Measurements from ENCODE around the gene SLC35F4. TPM values are rescaled to one million over a fixed set of nuclear protein-coding genes. Genes with fewer than 3 reads are reported as not detected.
A peak's percentile ranks its signal among the peaks of the same experiment; 100 is the strongest.

Gene SLC35F4
- total and polyA plus RNA-seq, 4 donors = 2.4 to 15.6 (median 12.6) TPM

GRCh38 chr14:57686304-57686703 is 179.6 kb downstream of the SLC35F4 start:
- DNase-seq (ENCODE audit: low read depth in 4 of 6, low spot score in 6 of 6) = peak; percentile 19 to 90 (median 38)
- 26% methylated on average over 3 of the region's 4 CpGs for WGBS (ENCODE audit: insufficient coverage)

DNA sequence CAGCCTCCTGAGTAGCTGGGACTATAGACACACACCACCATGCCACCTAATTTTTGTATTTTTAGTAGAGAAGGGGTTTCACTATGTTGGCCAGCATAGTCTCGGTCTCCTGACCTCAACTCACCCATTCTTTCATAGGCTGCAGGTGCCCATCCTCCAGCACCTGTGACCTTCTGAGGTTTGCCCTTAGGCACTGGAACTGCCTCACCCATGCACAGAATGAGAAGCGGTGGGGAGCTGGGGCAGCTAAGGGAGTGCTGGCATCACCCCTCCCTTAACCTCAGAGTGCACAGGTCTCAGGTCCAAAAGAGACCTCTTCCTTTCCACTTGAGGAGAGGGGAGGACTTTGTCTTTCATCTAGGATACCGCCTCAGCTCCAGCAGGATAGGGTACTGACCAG is 194.9 kb downstream of the SLC35F4 start:
- Histone ChIP-seq H3K27ac (ENCODE audit: low read depth, low read length) (no peak overlapping the region), H3K4me3 (ENCODE audit: low read depth, low read length) (no peak overlapping the region), H3K36me3 (ENCODE audit: control insufficient read depth, insufficient read depth, low read length) (no peaks in the 10 kb centered on the region), H3K4me1 (ENCODE audit: control insufficient read depth, insufficient read depth, low read length) (no peaks in the 10 kb centered on the region), H3K9me3 (ENCODE audit: control insufficient read depth, insufficient read depth, low read length) (no peaks in the 10 kb centered on the region), H3K27me3 (ENCODE audit: control insufficient read depth, insufficient read depth, low read length) (no peaks in the 10 kb centered on the region)
- DNase-seq (ENCODE audit: low read depth in 4 of 6, low spot score in 6 of 6) = no peak
- no CpG with 5 or more reads among the region's 3 CpGs for WGBS (ENCODE audit: insufficient coverage)

More at GRCh38 chr14:57686304-57686703, 179.6 kb downstream of the SLC35F4 start:
- no peaks in the 10 kb centered on the region for H3K4me1 ChIP-seq (ENCODE audit: control insufficient read depth, insufficient read depth, low read length)
- H3K36me3 ChIP-seq (ENCODE audit: control insufficient read depth, insufficient read depth, low read length) = no peaks in the 10 kb centered on the region
- H3K4me3 ChIP-seq (ENCODE audit: low read depth, low read length) = no peak overlapping the region
- no peak overlapping the region for H3K27ac ChIP-seq (ENCODE audit: low read depth, low read length)
- H3K9me3 ChIP-seq (ENCODE audit: control insufficient read depth, insufficient read depth, low read length) = no peaks in the 10 kb centered on the region
- no peaks in the 10 kb centered on the region for H3K27me3 ChIP-seq (ENCODE audit: control insufficient read depth, insufficient read depth, low read length)

GRCh38 chr14:57660208-57660607 is 205.7 kb downstream of the SLC35F4 start:
- Histone ChIP-seq H3K4me1 (ENCODE audit: control insufficient read depth, insufficient read depth, low read length) (no peaks in the 10 kb centered on the region), H3K27me3 (ENCODE audit: control insufficient read depth, insufficient read depth, low read length) (no peaks in the 10 kb centered on the region), H3K4me3 (ENCODE audit: low read depth, low read length) (no peak overlapping the region), H3K9me3 (ENCODE audit: control insufficient read depth, insufficient read depth, low read length) (no peaks in the 10 kb centered on the region), H3K27ac (ENCODE audit: low read depth, low read length) (no peak overlapping the region), H3K36me3 (ENCODE audit: control insufficient read depth, insufficient read depth, low read length) (no peaks in the 10 kb centered on the region)
- 68% methylated on average over 2 of the region's 2 CpGs for WGBS (ENCODE audit: insufficient coverage)
- DNase-seq (ENCODE audit: low read depth in 4 of 6, low spot score in 6 of 6) = peak in 1 of 6 donors; percentile 59

GRCh38 chr14:57659052-57659451 is 206.8 kb downstream of the SLC35F4 start:
- no peak overlapping the region for H3K27ac ChIP-seq (ENCODE audit: low read depth, low read length)

GRCh38 chr14:57657487-57657886 is 208.4 kb downstream of the SLC35F4 start:
- Histone ChIP-seq H3K27me3 (ENCODE audit: control insufficient read depth, insufficient read depth, low read length) (no peaks in the 10 kb centered on the region), H3K9me3 (ENCODE audit: control insufficient read depth, insufficient read depth, low read length) (no peaks in the 10 kb centered on the region), H3K36me3 (ENCODE audit: control insufficient read depth, insufficient read depth, low read length) (no peaks in the 10 kb centered on the region), H3K27ac (ENCODE audit: low read depth, low read length) (no peak overlapping the region), H3K4me3 (ENCODE audit: low read depth, low read length) (no peak overlapping the region), H3K4me1 (ENCODE audit: control insufficient read depth, insufficient read depth, low read length) (no peaks in the 10 kb centered on the region)
- DNase-seq (ENCODE audit: low read depth in 4 of 6, low spot score in 6 of 6) = no peak
- WGBS (ENCODE audit: insufficient coverage) = no CpG with 5 or more reads among the region's 5 CpGs

More at GRCh38 chr14:57659052-57659451, 206.8 kb downstream of the SLC35F4 start:
- Histone ChIP-seq H3K9me3 (ENCODE audit: control insufficient read depth, insufficient read depth, low read length) (no peaks in the 10 kb centered on the region), H3K4me1 (ENCODE audit: control insufficient read depth, insufficient read depth, low read length) (no peaks in the 10 kb centered on the region), H3K27me3 (ENCODE audit: control insufficient read depth, insufficient read depth, low read length) (no peaks in the 10 kb centered on the region), H3K4me3 (ENCODE audit: low read depth, low read length) (no peak overlapping the region), H3K36me3 (ENCODE audit: control insufficient read depth, insufficient read depth, low read length) (no peaks in the 10 kb centered on the region)
- DNase-seq (ENCODE audit: low read depth in 4 of 6, low spot score in 6 of 6) = peak in 5 of 6 donors; percentile 19 to 66 (median 37)
- no CpG with 5 or more reads among the region's 1 CpG for WGBS (ENCODE audit: insufficient coverage)

GRCh38 chr14:57656853-57657252 is 209.0 kb downstream of the SLC35F4 start:
- 75% methylated on average over 1 of the region's 3 CpGs for WGBS (ENCODE audit: insufficient coverage)
- no peaks in the 10 kb centered on the region for H3K27me3 ChIP-seq (ENCODE audit: control insufficient read depth, insufficient read depth, low read length)
- H3K36me3 ChIP-seq (ENCODE audit: control insufficient read depth, insufficient read depth, low read length) = no peaks in the 10 kb centered on the region
- no peaks in the 10 kb centered on the region for H3K4me1 ChIP-seq (ENCODE audit: control insufficient read depth, insufficient read depth, low read length)
- H3K9me3 ChIP-seq (ENCODE audit: control insufficient read depth, insufficient read depth, low read length) = no peaks in the 10 kb centered on the region
- no peak overlapping the region for H3K27ac ChIP-seq (ENCODE audit: low read depth, low read length)
- H3K4me3 ChIP-seq (ENCODE audit: low read depth, low read length) = no peak overlapping the region
- DNase-seq (ENCODE audit: low read depth in 4 of 6, low spot score in 6 of 6) = no peak

- H3K36me3 ChIP-seq (ENCODE audit: control insufficient read depth, insufficient read depth, low read length) = no peaks in the 10 kb centered on the region
- H3K4me1 ChIP-seq (ENCODE audit: control insufficient read depth, insufficient read depth, low read length) = no peaks in the 10 kb centered on the region
- H3K4me3 ChIP-seq (ENCODE audit: low read depth, low read length) = no peak overlapping the region
- DNase-seq (ENCODE audit: low read depth in 4 of 6, low spot score in 6 of 6) = peak in 2 of 6 donors; percentile 18 to 55
- H3K27me3 ChIP-seq (ENCODE audit: control insufficient read depth, insufficient read depth, low read length) = no peaks in the 10 kb centered on the region
- no peaks in the 10 kb centered on the region for H3K9me3 ChIP-seq (ENCODE audit: control insufficient read depth, insufficient read depth, low read length)
- no peak overlapping the region for H3K27ac ChIP-seq (ENCODE audit: low read depth, low read length)
Observed at GRCh38 chr14:57652769-57653168, 213.1 kb downstream of the SLC35F4 start.

- WGBS (ENCODE audit: insufficient coverage) = no CpG with 5 or more reads among the region's 1 CpG
- Histone ChIP-seq H3K27me3 (ENCODE audit: control insufficient read depth, insufficient read depth, low read length) (no peaks in the 10 kb centered on the region), H3K9me3 (ENCODE audit: control insufficient read depth, insufficient read depth, low read length) (no peaks in the 10 kb centered on the region), H3K36me3 (ENCODE audit: control insufficient read depth, insufficient read depth, low read length) (no peaks in the 10 kb centered on the region), H3K27ac (ENCODE audit: low read depth, low read length) (no peak overlapping the region), H3K4me1 (ENCODE audit: control insufficient read depth, insufficient read depth, low read length) (no peaks in the 10 kb centered on the region), H3K4me3 (ENCODE audit: low read depth, low read length) (no peak overlapping the region)
- DNase-seq (ENCODE audit: low read depth in 4 of 6, low spot score in 6 of 6) = peak in 1 of 6 donors; percentile 18
Observed at GRCh38 chr14:57641776-57642175, 224.1 kb downstream of the SLC35F4 start.

GRCh38 chr14:57640036-57640435 is 225.9 kb downstream of the SLC35F4 start:
- Histone ChIP-seq H3K4me3 (ENCODE audit: low read depth, low read length) (no peak overlapping the region), H3K27me3 (ENCODE audit: control insufficient read depth, insufficient read depth, low read length) (no peaks in the 10 kb centered on the region), H3K9me3 (ENCODE audit: control insufficient read depth, insufficient read depth, low read length) (no peaks in the 10 kb centered on the region), H3K4me1 (ENCODE audit: control insufficient read depth, insufficient read depth, low read length) (no peaks in the 10 kb centered on the region), H3K27ac (ENCODE audit: low read depth, low read length) (no peak overlapping the region), H3K36me3 (ENCODE audit: control insufficient read depth, insufficient read depth, low read length) (no peaks in the 10 kb centered on the region)
- DNase-seq (ENCODE audit: low read depth in 4 of 6, low spot score in 6 of 6) = no peak

DNA sequence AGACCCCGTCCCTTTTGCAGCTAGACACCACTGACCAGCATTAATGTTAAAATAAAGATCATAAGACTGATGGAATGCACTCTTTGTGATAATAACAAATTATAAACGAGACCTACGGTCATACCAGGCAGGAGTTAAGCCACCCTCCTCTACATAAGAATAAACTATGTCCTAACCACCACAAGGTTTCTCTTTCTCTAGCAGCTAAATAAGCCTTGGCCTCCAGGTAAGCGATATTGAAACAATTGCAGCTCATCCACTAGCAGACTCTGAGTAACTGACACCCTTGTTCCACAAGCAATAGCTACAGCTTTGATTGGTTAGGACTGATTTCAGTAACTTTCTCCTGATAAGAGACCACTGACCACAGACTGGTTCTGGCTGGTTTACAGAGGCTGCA is 228.0 kb downstream of the SLC35F4 start:
- Histone ChIP-seq H3K9me3 (ENCODE audit: control insufficient read depth, insufficient read depth, low read length) (no peaks in the 10 kb centered on the region), H3K36me3 (ENCODE audit: control insufficient read depth, insufficient read depth, low read length) (no peaks in the 10 kb centered on the region), H3K4me1 (ENCODE audit: control insufficient read depth, insufficient read depth, low read length) (no peaks in the 10 kb centered on the region), H3K4me3 (ENCODE audit: low read depth, low read length) (no peak overlapping the region), H3K27ac (ENCODE audit: low read depth, low read length) (no peak overlapping the region), H3K27me3 (ENCODE audit: control insufficient read depth, insufficient read depth, low read length) (no peaks in the 10 kb centered on the region)
- no peak for DNase-seq (ENCODE audit: low read depth in 4 of 6, low spot score in 6 of 6)
- 85% methylated on average over 3 of the region's 4 CpGs for whole genome bisulfite sequencing (ENCODE audit: insufficient coverage)

Data from spinal cord (tissue), 10 donors.